SU-DHL-6 (cell line): ENCODE measurements around the gene UQCC3.

ENCODE experiments used
- EZH2phosphoT487 ChIP-seq: fragments of 200-600 bp; sonication (generic), shearing (Covaris generic); conservative IDR thresholded peaks from 2 replicates; pipeline ENCODE4 v1.6.1; 2018; ENCODE audit warnings: mild to moderate bottlenecking, antibody characterized with exemption, low read length, moderate library complexity, mixed read lengths
- TF ChIP-seq, protein P1 (sequence below): fragments of 200-600 bp; sonication (generic); IDR thresholded peaks from one replicate; pipeline ENCODE4 v1.5.1; 2017; ENCODE audit warnings: antibody characterized with exemption, mild to moderate bottlenecking, low read length, moderate library complexity; ENCODE audit not compliant: insufficient read depth, poor library complexity, severe bottlenecking

DNA sequence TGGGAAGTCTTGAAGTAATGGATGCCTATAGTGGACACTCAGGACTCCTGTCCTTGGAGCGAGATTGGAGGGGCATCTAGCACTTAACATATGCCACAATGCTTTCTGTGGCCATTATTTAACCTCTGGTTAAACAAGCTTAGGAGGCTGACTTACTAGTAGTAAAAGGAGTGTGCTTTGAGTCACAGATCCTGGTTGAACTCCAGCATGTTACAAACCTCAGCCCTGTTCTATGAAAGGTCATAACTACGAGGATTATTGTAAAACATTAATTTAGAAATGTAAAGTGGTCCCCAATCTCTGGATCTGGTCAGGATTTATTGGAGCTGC is 1.7 kb downstream of the UQCC3 start:
- TF ChIP-seq, protein P1, sequence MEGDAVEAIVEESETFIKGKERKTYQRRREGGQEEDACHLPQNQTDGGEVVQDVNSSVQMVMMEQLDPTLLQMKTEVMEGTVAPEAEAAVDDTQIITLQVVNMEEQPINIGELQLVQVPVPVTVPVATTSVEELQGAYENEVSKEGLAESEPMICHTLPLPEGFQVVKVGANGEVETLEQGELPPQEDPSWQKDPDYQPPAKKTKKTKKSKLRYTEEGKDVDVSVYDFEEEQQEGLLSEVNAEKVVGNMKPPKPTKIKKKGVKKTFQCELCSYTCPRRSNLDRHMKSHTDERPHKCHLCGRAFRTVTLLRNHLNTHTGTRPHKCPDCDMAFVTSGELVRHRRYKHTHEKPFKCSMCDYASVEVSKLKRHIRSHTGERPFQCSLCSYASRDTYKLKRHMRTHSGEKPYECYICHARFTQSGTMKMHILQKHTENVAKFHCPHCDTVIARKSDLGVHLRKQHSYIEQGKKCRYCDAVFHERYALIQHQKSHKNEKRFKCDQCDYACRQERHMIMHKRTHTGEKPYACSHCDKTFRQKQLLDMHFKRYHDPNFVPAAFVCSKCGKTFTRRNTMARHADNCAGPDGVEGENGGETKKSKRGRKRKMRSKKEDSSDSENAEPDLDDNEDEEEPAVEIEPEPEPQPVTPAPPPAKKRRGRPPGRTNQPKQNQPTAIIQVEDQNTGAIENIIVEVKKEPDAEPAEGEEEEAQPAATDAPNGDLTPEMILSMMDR, result no peak
- TF ChIP-seq EZH2phosphoT487, result no peak
